ENCODE results near the gene TCF4.

The TCF4 gene

GRCh38 chr18:55579501-55580270 is 8.3 kb downstream of the TCF4 start:
- DNase-seq (ENCODE audit: low read depth) = no peak
- no peak overlapping the region for H3K4me3 ChIP-seq (ENCODE audit: control insufficient read depth, low read depth, low read length)
- no peak for TF ChIP-seq CTCF (conservative IDR thresholded peaks at IDR 0.05; ENCODE audit: control insufficient read depth, insufficient read depth, low read depth, low read length)

- peak; percentile 21 for DNase-seq (ENCODE audit: low read depth)
- no peak for TF ChIP-seq CTCF (conservative IDR thresholded peaks at IDR 0.05; ENCODE audit: control insufficient read depth, insufficient read depth, low read depth, low read length)
- no peak overlapping the region for H3K4me3 ChIP-seq (ENCODE audit: control insufficient read depth, low read depth, low read length)
These were observed 10.0 kb downstream of the TCF4 start for GRCh38 chr18:55577812-55578539.

- no peak for TF ChIP-seq CTCF (conservative IDR thresholded peaks at IDR 0.05; ENCODE audit: control insufficient read depth, insufficient read depth, low read depth, low read length)
- no peak for DNase-seq (ENCODE audit: low read depth)
- no peak overlapping the region for H3K4me3 ChIP-seq (ENCODE audit: control insufficient read depth, low read depth, low read length)
These were observed 12.0 kb downstream of the TCF4 start for GRCh38 chr18:55576001-55576400.

GRCh38 chr18:55575066-55575465 is 12.9 kb downstream of the TCF4 start:
- no peak for DNase-seq (ENCODE audit: low read depth)
- H3K4me3 ChIP-seq (ENCODE audit: control insufficient read depth, low read depth, low read length) = no peak overlapping the region
- no peak for TF ChIP-seq CTCF (conservative IDR thresholded peaks at IDR 0.05; ENCODE audit: control insufficient read depth, insufficient read depth, low read depth, low read length)

GRCh38 chr18:55573386-55573785 is 14.6 kb downstream of the TCF4 start:
- TF ChIP-seq CTCF (conservative IDR thresholded peaks at IDR 0.05; ENCODE audit: control insufficient read depth, insufficient read depth, low read depth, low read length) = no peak
- no peak overlapping the region for H3K4me3 ChIP-seq (ENCODE audit: control insufficient read depth, low read depth, low read length)
- no peak for DNase-seq (ENCODE audit: low read depth)

- no peak for TF ChIP-seq CTCF (conservative IDR thresholded peaks at IDR 0.05; ENCODE audit: control insufficient read depth, insufficient read depth, low read depth, low read length)
- DNase-seq (ENCODE audit: low read depth) = no peak
- H3K4me3 ChIP-seq (ENCODE audit: control insufficient read depth, low read depth, low read length) = no peak overlapping the region
These were observed 17.0 kb downstream of the TCF4 start for GRCh38 chr18:55570966-55571365.

Data from fibroblast of mammary gland (primary cell).